ENCODE measurements around the gene WIF1.

DNA sequence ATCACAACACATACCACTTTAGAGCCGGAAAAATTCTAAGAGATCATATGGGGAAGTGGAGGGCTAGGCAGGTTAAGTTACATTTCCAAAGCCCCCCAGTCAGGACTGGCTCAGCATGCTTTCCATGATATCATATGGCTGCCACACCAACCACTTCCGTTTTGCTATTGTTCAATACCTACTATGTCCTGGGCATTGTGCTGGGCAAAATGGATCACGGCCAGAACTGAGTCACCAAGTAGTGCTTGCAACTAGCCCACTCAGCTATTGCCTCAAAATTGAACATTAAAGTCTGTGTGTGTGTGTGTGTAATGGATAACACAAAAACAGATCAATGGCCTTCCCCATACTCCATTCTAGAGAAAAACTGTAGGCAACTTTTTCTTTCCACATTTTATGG, 22.7 kb downstream of the WIF1 start:
- TF ChIP-seq, protein P1, sequence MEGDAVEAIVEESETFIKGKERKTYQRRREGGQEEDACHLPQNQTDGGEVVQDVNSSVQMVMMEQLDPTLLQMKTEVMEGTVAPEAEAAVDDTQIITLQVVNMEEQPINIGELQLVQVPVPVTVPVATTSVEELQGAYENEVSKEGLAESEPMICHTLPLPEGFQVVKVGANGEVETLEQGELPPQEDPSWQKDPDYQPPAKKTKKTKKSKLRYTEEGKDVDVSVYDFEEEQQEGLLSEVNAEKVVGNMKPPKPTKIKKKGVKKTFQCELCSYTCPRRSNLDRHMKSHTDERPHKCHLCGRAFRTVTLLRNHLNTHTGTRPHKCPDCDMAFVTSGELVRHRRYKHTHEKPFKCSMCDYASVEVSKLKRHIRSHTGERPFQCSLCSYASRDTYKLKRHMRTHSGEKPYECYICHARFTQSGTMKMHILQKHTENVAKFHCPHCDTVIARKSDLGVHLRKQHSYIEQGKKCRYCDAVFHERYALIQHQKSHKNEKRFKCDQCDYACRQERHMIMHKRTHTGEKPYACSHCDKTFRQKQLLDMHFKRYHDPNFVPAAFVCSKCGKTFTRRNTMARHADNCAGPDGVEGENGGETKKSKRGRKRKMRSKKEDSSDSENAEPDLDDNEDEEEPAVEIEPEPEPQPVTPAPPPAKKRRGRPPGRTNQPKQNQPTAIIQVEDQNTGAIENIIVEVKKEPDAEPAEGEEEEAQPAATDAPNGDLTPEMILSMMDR (IDR thresholded peaks at IDR 0.05) = no peak
- TF ChIP-seq POLR2A (IDR thresholded peaks at IDR 0.05) (no peak), POLR2AphosphoS5 (IDR thresholded peaks at IDR 0.05) (no peak), EP300 (IDR thresholded peaks at IDR 0.05) (no peak)

Measured in stomach (tissue), 4 donors.